GM13976 (cell line): ENCODE data around the gene LPIN3.

ENCODE experiments used
- DNase-seq: peaks from one replicate; pipeline ENCODE4 v3.0.0; 2012; ENCODE audit warnings: low spot score
- in situ Hi-C: fragments of 300-500 bp; cut with MboI; formaldehyde crosslinking; loops from one replicate; pipeline ENCODE4 v1.12.0; 2022; ENCODE audit warnings: low sequenced_read_pairs, mixed read lengths, inconsistent platforms; ENCODE audit not compliant: unreplicated experiment
- TF ChIP-seq, protein P1 (sequence below): IDR thresholded peaks from 2 replicates; pipeline ENCODE4 v1.5.1; 2012; ENCODE audit warnings: borderline replicate concordance, mild to moderate bottlenecking; ENCODE audit not compliant: insufficient read depth; ENCODE audit errors: extremely low read depth, missing control alignments, control extremely low read depth

Gene LPIN3

GRCh38 chr20:41406896-41407444 lies 66.3 kb downstream of the LPIN3 start:
- TF ChIP-seq, protein P1, sequence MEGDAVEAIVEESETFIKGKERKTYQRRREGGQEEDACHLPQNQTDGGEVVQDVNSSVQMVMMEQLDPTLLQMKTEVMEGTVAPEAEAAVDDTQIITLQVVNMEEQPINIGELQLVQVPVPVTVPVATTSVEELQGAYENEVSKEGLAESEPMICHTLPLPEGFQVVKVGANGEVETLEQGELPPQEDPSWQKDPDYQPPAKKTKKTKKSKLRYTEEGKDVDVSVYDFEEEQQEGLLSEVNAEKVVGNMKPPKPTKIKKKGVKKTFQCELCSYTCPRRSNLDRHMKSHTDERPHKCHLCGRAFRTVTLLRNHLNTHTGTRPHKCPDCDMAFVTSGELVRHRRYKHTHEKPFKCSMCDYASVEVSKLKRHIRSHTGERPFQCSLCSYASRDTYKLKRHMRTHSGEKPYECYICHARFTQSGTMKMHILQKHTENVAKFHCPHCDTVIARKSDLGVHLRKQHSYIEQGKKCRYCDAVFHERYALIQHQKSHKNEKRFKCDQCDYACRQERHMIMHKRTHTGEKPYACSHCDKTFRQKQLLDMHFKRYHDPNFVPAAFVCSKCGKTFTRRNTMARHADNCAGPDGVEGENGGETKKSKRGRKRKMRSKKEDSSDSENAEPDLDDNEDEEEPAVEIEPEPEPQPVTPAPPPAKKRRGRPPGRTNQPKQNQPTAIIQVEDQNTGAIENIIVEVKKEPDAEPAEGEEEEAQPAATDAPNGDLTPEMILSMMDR = no peak
- in situ Hi-C loops = no loop called here
- no peak for DNase-seq

DNA sequence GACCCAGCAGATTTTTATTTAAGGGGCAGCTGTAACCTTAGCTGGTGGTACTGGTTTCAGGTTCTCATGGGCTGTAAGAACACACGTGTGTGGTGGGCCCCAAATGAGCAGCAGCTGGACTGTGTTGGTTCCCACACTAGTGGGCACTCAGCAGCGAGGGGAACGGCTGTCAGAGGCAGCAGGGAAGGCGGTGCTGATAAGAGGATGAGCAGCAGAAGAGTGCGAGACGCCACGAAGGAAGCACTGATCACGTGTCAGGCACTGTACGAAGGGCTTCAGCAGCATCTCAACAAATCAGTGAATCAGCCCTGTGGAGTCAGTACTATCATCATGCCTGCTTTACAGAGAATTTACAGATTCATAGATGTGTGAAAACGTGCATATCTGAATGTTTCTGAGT lies 67.0 kb downstream of the LPIN3 start:
- no peak for DNase-seq
- TF ChIP-seq, protein P1 = no peak
- in situ Hi-C loops = no loop called here

- in situ Hi-C loops = no loop called here
- no peak for DNase-seq
- TF ChIP-seq, protein P1 = no peak
Measured at GRCh38 chr20:41408156-41408794, 67.7 kb downstream of the LPIN3 start.

- TF ChIP-seq, protein P1 = no peak
- DNase-seq = no peak
- in situ Hi-C loops = no loop called here
Measured at GRCh38 chr20:41408986-41409385, 68.4 kb downstream of the LPIN3 start.
